K562 (cell line): ENCODE data around the gene C1orf167.

Source experiments
- TRIM28 ChIP-seq: fragments of 450-650 bp; IDR thresholded peaks from 2 replicates; pipeline ENCODE4 v1.6.1; 2017
- TF ChIP-seq, protein P1 (sequence below), 3 experiments: IDR thresholded peaks in 2 of 3; conservative IDR thresholded peaks in 1 of 3; 2 replicates each; pipeline ENCODE4 v1.5.1; 2011 to 2012; ENCODE audit warnings: low read length in 3 of 3, mild to moderate bottlenecking in 3 of 3, control low read depth in 2 of 3, improper control_type of control experiment in 1 of 3, inconsistent platforms in 1 of 3, low read depth in 1 of 3, mixed read lengths in 1 of 3, moderate library complexity in 1 of 3; ENCODE audit not compliant: insufficient read depth in 2 of 3

DNA sequence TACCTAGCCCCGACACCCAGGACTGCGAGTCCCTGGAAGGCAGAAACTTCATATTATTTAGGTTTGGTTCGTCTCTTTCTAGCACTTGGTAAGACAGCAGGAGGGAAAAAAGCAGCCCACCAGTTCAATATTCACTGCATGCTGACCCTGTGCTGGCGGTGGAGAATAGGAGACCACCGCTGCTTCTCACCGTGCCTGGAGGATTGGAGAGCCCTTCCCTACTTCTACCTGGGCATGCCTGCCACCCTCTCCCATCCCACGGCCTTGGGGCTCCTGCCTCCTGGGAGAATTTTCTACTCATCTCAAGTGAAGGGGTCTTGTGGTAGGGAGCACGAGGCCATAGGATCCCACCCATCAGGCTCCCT is 38.4 kb downstream of the C1orf167 start:
- TF ChIP-seq TRIM28: no peak
- TF ChIP-seq, protein P1, sequence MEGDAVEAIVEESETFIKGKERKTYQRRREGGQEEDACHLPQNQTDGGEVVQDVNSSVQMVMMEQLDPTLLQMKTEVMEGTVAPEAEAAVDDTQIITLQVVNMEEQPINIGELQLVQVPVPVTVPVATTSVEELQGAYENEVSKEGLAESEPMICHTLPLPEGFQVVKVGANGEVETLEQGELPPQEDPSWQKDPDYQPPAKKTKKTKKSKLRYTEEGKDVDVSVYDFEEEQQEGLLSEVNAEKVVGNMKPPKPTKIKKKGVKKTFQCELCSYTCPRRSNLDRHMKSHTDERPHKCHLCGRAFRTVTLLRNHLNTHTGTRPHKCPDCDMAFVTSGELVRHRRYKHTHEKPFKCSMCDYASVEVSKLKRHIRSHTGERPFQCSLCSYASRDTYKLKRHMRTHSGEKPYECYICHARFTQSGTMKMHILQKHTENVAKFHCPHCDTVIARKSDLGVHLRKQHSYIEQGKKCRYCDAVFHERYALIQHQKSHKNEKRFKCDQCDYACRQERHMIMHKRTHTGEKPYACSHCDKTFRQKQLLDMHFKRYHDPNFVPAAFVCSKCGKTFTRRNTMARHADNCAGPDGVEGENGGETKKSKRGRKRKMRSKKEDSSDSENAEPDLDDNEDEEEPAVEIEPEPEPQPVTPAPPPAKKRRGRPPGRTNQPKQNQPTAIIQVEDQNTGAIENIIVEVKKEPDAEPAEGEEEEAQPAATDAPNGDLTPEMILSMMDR (IDR thresholded peaks at IDR 0.05 in 2 of 3, conservative IDR thresholded peaks at IDR 0.05 in 1 of 3; ENCODE audit: insufficient read depth in 2 of 3, low read depth in 1 of 3, low read length in 3 of 3): no peak
